Measurements from ENCODE around the gene LTBP1. TPM values are rescaled to one million over a fixed set of nuclear protein-coding genes. Genes with fewer than 3 reads are reported as not detected.

Gene LTBP1
- total RNA-seq, 3 donors from 2014 or later (not counting 1 experiment from before 2014, with no cell fraction given), result 1.7 to 4.7 (median 3.5) TPM

DNA sequence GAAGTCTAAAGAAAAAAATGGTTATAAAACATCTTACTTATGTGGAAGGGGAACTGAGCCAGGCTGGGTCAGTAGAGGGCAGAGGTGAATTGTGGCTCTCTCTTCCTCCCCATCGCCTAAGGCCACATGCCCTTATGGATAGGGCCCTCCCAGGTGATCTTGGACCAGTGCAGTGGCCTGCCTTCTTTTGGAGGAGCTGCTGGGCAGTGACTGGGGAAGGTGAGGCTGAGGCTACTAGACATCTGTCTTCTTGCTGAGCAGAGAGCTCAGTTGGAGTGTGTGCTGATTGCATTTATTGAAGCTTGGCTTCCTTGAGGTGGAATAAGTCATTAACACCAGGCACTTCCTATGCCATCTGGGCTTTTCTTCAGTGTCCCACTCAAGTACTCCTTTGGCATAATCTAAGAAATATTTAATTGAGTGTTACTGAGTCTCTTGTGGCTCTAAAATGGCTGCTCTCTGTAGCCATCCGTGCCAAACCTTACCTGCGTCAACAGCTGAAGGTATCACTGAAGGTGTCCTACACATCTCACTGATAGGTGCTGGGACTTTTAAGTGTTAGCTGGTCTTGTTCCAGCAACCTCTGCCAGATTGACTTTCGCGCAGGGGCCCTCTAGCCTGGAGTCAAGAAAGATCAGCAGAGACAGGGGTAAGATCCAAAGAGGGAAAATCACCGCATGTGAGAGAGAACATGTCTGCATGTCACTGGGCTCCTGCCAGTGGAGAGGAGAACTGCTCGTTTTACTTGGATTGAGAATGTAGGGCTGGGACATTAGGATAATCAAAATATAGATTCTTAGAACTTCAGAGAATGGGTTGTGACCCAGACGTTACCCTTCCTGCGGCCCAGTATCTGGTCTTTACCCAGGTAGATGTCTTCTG is 256.1 kb downstream of the LTBP1 start:
- no peaks in the 10 kb centered on the region for H3K36me3 Mint-ChIP-seq
- H3K4me1 ChIP-seq (ENCODE audit: control insufficient read depth, insufficient read depth, low read length), result no peaks in the 10 kb centered on the region
- no peaks in the 10 kb centered on the region for H3K27me3 ChIP-seq (ENCODE audit: control insufficient read depth, insufficient read depth, low read length)
- intact Hi-C loops (cut with micrococcal nuclease), result no loop called here
- TF ChIP-seq, protein P1, sequence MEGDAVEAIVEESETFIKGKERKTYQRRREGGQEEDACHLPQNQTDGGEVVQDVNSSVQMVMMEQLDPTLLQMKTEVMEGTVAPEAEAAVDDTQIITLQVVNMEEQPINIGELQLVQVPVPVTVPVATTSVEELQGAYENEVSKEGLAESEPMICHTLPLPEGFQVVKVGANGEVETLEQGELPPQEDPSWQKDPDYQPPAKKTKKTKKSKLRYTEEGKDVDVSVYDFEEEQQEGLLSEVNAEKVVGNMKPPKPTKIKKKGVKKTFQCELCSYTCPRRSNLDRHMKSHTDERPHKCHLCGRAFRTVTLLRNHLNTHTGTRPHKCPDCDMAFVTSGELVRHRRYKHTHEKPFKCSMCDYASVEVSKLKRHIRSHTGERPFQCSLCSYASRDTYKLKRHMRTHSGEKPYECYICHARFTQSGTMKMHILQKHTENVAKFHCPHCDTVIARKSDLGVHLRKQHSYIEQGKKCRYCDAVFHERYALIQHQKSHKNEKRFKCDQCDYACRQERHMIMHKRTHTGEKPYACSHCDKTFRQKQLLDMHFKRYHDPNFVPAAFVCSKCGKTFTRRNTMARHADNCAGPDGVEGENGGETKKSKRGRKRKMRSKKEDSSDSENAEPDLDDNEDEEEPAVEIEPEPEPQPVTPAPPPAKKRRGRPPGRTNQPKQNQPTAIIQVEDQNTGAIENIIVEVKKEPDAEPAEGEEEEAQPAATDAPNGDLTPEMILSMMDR (IDR thresholded peaks at IDR 0.05), result no peak
- no peaks in the 10 kb centered on the region for H3K9me3 ChIP-seq (ENCODE audit: control insufficient read depth, insufficient read depth, low read length)
- H3K4me3 ChIP-seq (ENCODE audit: low read length), result no peak overlapping the region
- H3K4me3 Mint-ChIP-seq, result no peak overlapping the region
- H3K27ac ChIP-seq (ENCODE audit: low read length), result no peak overlapping the region
- H3K36me3 ChIP-seq (ENCODE audit: control insufficient read depth, insufficient read depth, low read length), result no peaks in the 10 kb centered on the region
- no peaks in the 10 kb centered on the region for H3K4me1 Mint-ChIP-seq
- ATAC-seq (no peak), DNase-seq (no peak)
- no peaks in the 10 kb centered on the region for H3K27me3 Mint-ChIP-seq (ENCODE audit: low read depth in 2 of 2)
- peaks cover 0 to 2% of the 10 kb centered on the region in 2 donors for H3K9me3 Mint-ChIP-seq
- 92% methylated on average over 9 of the region's 9 CpGs for WGBS (ENCODE audit: insufficient coverage)
- no peak overlapping the region for H3K27ac Mint-ChIP-seq

GRCh38 chr2:33204945-33205344 is 258.2 kb downstream of the LTBP1 start:
- Mint-ChIP-seq H3K36me3 (no peaks in the 10 kb centered on the region), H3K4me1 (no peaks in the 10 kb centered on the region), H3K9me3 (no peaks in the 10 kb centered on the region), H3K27me3 (ENCODE audit: low read depth in 2 of 2) (no peaks in the 10 kb centered on the region), H3K4me3 (no peak overlapping the region), H3K27ac (no peak overlapping the region)
- TF ChIP-seq, protein P1 (IDR thresholded peaks at IDR 0.05), result no peak
- Histone ChIP-seq H3K36me3 (ENCODE audit: control insufficient read depth, insufficient read depth, low read length) (no peaks in the 10 kb centered on the region), H3K27me3 (ENCODE audit: control insufficient read depth, insufficient read depth, low read length) (no peaks in the 10 kb centered on the region), H3K27ac (ENCODE audit: low read length) (no peak overlapping the region), H3K4me1 (ENCODE audit: control insufficient read depth, insufficient read depth, low read length) (no peaks in the 10 kb centered on the region), H3K9me3 (ENCODE audit: control insufficient read depth, insufficient read depth, low read length) (no peaks in the 10 kb centered on the region), H3K4me3 (ENCODE audit: low read length) (no peak overlapping the region)
- intact Hi-C loops (cut with micrococcal nuclease), result no loop called here
- no peak for DNase-seq
- 78% methylated on average over 2 of the region's 2 CpGs for whole genome bisulfite sequencing (ENCODE audit: insufficient coverage)
- no peak for ATAC-seq

GRCh38 chr2:33205693-33206434 is 259.1 kb downstream of the LTBP1 start:
- Mint-ChIP-seq H3K4me1 (no peaks in the 10 kb centered on the region), H3K9me3 (no peaks in the 10 kb centered on the region), H3K4me3 (no peak overlapping the region), H3K36me3 (no peaks in the 10 kb centered on the region), H3K27me3 (ENCODE audit: low read depth in 2 of 2) (no peaks in the 10 kb centered on the region), H3K27ac (no peak overlapping the region)
- ATAC-seq (no peak), DNase-seq (no peak)
- no peak overlapping the region for H3K27ac ChIP-seq (ENCODE audit: low read length)
- H3K4me3 ChIP-seq (ENCODE audit: low read length), result no peak overlapping the region
- no peaks in the 10 kb centered on the region for H3K4me1 ChIP-seq (ENCODE audit: control insufficient read depth, insufficient read depth, low read length)
- intact Hi-C loops (cut with micrococcal nuclease), result no loop called here
- TF ChIP-seq, protein P1 (IDR thresholded peaks at IDR 0.05), result no peak
- 80% methylated on average over 1 of the region's 1 CpG for WGBS (ENCODE audit: insufficient coverage)
- H3K27me3 ChIP-seq (ENCODE audit: control insufficient read depth, insufficient read depth, low read length), result no peaks in the 10 kb centered on the region
- H3K9me3 ChIP-seq (ENCODE audit: control insufficient read depth, insufficient read depth, low read length), result no peaks in the 10 kb centered on the region
- H3K36me3 ChIP-seq (ENCODE audit: control insufficient read depth, insufficient read depth, low read length), result no peaks in the 10 kb centered on the region

Data from natural killer cell (primary cell).